HG03097 (cell line): ENCODE measurements around the gene VAMP8.
"Not testable (repeated sequence)": the region's sequence is repeated elsewhere in the genome, so short reads cannot be mapped to it uniquely, and the experiment has no call there.

Source experiments
- ATAC-seq: cut with Tn5 transposase; IDR thresholded peaks from one replicate; pipeline ENCODE4 v1.9.1; 2021; ENCODE audit not compliant: unreplicated experiment, low FRiP score

Gene VAMP8

DNA sequence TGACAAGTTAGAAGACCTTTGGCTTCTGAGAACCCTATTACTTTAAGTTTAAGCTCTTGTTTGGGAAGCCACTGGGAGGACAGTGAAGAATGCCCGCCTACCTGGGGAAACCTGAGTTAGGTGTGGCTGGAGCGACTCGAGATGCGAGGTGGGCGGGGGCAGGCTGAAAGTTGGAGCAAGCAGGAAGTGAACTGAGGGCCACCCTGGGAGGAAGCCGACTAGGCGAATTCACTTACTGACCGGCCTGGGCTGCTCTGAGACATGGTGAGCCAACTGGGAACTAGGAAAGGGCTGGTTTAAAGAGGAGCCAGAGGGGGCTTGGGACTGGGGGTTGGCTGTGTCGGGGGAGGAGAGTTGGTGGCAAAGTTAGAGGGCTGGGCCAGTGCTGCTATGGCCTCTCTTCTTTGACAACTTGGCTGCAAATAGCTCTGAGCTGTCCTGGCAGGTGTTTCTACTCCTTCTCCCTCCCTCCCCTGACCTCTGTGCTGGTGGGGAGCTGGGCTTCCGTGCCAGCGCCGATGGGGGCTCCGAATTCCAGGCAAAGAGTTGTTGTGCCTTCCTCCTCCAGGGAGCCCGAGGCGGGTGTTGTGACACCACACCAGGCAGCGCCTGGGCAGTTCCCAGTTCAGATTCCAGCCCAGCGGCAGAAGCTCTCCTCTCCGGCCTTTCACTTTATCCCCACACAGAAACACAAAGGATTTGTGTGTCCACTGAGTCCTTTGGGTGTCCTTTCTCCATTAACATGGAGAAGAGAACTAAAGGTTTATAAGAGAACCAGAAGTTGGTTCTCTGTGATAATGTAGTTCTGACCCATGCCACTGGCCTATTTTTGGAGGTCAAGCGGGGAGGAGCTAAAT lies at the start of gene VAMP8:
Gene VAMP8 (plus strand): TSS at position 201 of the 857 bp plus-strand sequence. CDS start 61 bp downstream, at position 262.
- no peak for ATAC-seq

DNA sequence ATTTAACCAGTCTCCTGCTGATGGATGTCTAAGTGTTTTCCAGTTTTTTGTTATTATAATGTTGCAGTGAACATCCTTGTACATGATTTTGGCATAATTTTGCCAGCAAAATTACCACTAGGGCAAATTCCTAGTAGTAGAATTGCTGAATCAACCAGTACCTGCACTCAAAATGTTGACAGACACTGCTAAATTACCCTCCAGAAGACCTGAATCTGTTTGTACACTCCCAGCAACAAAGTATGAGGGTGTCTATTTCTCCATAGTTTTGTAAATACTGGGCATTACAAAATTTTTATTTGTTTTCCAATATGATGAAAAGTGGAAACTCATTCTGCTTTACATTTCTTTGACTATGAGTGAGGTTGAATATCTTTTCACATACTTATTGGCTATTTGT lies 49.6 kb upstream of the VAMP8 start:
- no peak for ATAC-seq

DNA sequence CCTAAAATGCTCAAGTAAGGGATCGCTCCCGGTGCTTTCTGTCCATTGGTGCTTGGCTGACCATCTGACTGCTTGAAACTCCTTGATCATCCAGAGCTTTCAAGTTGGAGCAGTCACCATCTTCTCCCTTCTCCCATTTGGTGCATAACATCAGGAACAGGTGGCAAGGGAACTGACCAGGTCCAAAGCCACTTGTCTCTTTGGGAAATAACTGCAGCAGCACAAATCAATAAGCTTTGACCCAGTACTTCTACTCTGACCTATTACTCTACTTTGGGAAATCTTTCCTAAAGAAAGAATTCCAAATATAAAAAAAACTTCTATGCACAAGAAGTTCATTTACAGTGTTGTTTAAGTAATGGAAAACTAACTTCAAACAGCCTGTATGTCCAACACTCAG lies 49.0 kb upstream of the VAMP8 start:
- no peak for ATAC-seq

DNA sequence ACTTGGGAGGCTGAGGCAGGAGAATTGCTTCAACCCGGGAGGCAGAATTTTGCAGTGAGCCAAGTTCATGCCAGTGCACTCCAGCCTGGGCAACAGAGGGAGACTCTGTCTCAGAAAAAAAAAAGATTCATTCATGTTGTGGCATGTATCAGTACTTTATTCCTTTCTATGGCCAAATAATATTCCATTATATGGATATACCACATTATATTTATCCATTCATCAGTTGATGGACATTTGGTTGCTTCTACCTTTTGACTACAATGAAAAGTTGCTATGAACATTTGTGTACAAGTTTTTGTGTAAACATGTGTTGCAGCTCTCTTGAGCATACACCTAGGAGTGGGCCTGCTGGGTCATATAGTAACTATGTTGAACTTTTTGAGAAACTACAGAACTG lies 47.6 kb upstream of the VAMP8 start:
- ATAC-seq = no peak

DNA sequence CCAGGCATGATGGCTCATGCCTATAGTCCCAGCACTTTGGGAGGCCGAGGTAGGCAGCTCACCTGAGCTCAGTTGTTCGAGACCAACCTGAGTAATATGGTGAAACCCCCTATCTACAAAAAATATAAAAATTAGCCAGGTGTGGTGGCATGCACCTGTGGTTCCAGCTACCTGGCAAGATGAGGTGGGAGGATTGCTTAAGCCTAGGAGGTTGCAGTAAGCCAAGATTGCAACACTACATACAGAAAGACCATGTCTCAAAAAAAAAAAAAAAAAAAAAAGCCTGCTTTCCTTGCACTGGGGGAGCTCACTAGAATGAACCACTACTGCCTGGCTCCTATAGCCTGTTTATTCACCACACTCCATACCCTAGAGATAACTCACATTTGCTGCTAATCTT lies 45.8 kb upstream of the VAMP8 start:
- ATAC-seq = no peak

DNA sequence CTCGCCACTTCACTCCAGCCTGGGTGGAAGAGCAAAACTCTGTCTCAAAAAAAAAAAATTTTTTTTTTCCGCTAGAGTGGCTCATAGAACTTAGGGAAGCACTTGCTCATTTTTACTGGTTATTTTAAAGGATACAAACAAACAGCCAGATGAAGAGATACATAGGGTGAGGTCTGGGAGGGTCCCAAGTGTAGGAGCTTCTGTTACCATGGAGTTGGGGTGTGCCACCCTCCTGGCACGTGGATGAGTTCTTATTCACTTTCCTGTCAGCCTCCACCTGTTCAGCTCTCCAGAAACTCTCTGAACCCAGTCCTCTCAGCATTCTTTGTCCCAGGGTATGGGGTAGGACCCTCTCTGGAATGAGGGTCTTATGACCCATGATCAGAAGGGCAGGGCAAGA lies 43.3 kb upstream of the VAMP8 start:
- no peak for ATAC-seq

DNA sequence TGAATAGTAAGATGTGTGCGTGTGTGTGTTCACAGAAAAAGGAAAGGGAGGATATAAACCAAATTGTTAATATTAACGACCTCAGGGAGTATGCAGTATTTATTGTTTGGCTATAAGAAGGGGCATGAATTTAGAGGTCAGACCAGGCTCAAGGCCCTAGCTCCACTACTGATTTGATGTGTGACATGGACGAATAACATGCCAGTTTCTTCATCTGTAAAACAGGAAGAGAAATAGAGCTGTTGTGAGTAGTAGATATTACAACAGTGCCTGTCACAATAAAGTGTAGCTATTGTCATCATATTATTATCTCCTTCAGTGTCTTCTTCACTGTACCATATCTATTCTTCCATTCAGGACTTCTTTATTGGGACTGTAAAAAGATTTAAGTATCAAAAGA lies 42.5 kb upstream of the VAMP8 start:
- no peak for ATAC-seq

DNA sequence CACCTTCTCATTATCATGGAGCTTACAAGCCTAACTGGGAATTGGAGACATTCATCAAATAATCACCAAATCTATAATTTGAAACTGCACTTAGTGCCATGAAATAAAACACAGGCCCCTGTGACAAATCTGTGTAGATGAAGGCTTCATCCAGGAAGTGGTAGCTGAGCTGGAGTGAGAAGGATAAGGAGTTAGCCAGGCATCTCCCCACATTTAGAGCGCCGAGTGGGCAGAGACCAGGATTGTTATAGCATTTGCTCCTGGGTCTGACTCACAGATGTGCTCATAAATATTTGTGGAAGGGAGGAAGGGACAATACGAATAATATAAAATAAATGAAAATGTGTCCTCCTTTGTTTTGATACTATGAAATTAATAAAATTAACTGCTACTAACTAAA lies 40.9 kb upstream of the VAMP8 start:
- ATAC-seq = no peak

DNA sequence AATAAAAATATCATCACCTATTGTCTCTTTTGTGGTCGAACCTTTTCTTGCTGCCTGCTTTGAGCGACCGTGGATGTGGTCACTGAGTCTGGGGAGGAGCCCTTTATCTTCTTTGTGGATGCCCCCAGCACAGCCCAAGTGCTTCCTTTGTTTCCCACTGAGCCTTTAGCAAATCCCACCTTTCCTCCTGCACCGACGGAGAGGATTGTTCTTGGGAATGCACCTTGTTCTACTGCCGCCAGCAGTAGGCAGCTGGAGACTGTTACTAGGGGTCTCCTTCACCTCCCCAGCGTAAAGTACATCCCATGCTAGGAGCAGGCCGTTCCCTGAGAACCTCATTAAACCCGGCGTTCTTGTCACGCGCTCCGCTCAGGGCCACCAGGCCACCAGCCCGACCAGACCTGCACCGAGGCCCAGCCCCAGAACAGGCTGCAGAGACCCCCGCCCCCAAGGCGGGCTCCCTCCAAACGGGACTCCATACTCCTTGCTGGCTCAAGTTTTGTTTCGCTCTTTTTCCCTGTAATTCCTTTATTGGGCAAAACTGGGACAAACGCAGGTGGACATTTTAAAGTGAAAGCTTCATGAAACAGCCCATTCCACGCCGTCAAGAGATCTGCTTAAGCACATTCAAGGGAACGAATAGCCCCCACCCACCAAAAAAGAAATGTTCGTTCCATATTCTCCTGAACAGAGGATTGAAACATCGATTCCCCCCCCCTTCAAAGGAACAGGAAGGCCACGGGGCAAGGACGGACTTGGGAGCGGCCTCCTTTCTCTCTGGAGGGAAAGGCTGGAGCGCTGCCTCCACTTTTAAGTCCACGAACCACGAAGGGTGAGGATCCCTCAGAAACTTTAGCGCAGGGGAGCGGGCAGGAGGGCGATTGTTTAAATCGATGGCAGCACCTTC lies 39.5 kb upstream of the VAMP8 start:
- ATAC-seq = no peak

DNA sequence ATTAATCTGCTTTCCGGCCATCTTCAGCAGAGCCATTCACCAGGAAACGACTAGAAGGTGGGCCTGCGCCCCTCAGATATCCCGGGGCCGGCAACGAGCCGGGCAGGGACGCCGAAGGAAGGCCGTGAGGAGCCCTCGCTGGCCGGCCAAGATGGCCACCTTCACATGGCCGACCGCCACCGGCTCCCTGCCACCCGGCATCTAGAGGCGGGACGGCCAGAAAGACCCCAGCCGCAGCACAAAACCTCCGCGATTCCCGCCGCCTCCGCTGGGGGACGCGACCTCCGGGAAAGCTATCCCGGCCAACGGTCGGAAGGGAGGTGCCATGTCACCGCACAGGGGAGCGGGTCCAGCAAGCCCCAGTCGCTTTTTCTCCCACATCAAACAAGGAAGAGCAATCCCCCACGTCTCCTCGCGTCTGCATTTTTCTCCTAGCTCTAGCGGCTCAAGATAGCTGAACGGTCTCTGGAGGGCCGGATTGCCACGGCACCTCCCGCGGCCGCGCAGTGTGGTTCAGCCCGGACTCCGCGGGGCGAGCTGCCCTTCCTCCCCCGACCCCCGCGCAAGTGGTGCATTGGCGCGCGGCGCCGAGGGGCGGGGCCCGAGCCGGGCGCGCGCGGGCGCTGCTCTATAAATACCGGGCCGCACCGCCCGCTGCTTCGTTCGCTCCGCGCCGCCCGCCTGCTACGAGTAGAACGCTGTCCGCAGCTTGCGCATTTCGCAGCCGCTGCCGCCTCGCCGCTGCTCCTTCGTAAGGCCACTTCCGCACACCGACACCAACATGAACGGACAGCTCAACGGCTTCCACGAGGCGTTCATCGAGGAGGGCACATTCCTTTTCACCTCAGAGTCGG lies 38.7 kb upstream of the VAMP8 start, which contains the start of gene MAT2A:
Gene MAT2A (plus strand): TSS at position 662 of the 854 bp plus-strand sequence. CDS start 120 bp downstream, at position 782.
- peak; percentile 76 for ATAC-seq

DNA sequence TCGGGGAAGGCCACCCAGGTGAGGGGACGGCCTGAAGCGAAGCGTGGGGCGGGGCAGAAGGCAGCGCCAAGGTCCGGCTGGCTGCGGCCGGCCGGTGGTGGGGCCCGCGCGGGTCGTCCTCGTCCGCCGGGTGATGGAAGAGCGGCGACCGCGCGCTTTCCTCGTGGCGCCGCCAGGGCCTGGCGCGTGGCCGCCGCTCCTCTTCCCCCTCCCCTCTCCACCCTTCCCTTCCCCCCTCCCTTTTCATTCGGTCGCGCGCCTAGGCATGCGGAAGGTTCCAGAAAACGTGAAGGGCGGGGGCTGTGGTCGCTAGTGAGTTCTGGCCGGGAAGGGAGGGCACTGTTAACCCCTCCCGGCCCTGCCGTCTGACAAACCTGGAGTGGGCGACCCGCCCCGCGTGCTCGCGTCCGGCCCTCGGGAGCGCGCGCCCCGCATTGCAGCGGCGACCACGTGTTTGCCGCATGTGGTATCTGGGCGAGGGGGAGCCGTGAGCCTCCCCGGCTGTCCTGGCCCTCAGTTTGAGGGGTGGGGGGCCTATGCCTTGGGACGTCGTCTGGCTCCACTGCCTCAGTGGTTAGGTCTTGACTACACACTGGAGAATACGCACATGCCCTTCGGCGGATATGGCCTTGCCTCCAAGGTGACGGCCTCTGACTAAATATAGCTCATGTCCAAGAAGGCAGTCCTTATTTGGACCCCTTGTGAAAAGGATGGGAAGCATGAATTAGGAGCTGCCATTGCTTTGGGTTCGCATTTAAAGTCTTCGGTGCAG lies 37.8 kb upstream of the VAMP8 start:
- peak; percentile 34 for ATAC-seq

DNA sequence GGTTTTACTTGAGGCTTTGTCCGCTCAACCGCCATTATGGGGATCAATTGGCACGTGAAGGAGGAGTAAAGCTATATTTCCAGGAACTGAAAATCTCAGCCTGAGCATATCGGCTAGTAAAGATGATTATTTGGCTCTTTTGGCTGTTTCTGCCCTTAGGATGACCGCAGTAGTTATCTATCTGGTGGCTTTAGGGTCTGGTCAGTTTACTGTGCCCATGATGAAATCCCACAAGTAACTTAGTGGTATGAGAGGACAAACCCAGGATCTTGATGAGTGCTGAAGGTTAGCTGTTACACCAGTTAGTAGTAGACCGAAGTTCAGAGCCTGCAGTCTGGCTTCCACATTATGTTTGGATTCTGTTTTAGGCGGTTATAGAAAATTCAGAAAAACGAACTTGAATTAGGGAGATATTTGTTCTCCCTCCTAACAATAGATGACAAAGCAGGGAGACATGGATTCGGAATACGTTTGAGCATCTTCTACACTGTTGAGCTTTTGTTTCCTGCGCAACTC lies 37.2 kb upstream of the VAMP8 start:
- ATAC-seq = no peak

DNA sequence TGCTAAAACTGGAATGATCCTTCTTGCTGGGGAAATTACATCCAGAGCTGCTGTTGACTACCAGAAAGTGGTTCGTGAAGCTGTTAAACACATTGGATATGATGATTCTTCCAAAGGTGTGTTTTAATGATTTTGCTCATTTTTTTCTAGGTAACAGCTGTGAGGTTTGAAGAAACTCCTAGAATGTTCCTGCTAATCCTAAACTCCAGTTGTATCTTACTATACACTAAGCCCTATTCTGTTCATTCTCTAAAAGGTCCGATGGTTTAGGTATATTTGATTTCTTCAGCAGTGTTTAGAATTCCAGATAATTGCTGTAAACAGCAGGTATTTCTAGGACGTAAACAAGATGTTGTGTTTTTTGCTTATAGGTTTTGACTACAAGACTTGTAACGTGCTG lies 36.1 kb upstream of the VAMP8 start:
- no peak for ATAC-seq

DNA sequence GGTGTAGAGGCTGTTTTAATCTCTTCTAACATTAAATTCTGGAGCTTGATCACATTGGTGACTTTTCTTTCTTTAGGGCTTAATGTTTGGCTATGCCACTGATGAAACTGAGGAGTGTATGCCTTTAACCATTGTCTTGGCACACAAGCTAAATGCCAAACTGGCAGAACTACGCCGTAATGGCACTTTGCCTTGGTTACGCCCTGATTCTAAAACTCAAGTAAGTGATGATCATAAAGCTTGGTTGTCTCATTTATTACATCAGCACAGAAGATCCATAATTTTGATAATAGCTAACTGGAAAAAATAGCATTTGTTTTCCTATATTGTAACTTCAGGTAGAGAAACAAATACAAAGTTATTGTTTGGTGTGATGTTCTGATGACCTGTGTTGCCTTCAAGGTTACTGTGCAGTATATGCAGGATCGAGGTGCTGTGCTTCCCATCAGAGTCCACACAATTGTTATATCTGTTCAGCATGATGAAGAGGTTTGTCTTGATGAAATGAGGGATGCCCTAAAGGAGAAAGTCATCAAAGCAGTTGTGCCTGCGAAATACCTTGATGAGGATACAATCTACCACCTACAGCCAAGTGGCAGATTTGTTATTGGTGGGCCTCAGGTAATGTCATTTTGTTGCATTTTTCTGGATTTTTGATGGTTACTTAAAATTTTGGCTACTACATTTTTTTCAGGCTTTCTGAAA lies 35.5 kb upstream of the VAMP8 start:
- ATAC-seq = no peak

DNA sequence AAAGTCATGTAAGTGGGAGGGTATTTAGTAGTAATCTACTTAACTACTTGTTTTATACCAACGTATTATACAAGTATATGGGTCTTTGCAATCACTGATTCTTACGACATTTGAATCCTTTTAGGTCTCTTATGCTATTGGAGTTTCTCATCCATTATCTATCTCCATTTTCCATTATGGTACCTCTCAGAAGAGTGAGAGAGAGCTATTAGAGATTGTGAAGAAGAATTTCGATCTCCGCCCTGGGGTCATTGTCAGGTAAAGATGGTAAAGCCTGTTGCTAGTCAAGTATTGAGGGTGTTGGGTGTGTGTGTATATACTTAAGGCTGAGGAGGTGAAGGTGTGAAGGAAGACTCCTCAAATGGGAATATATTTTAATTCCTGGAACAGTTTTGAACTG lies 34.6 kb upstream of the VAMP8 start:
- no peak for ATAC-seq

DNA sequence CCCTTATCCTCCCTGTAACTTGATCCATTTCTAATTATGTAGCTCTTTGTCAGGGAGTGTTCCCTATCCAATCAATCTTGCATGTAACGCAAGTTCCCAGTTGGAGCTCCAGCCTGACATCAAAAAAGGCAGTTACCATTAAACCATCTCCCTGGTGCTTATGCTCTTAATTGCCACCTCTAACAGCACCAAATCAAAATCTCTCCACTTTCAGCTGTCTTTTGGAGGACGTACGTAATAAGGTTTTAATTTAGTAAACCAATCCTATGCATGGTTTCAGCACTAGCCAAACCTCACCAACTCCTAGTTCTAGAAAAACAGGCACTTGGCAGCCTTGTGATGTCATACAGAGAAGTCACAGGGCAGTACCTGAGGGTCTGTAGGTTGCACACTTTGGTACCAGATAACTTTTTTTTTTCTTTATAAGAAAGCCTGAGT lies 33.1 kb upstream of the VAMP8 start:
- not testable (repeated sequence) for ATAC-seq

DNA sequence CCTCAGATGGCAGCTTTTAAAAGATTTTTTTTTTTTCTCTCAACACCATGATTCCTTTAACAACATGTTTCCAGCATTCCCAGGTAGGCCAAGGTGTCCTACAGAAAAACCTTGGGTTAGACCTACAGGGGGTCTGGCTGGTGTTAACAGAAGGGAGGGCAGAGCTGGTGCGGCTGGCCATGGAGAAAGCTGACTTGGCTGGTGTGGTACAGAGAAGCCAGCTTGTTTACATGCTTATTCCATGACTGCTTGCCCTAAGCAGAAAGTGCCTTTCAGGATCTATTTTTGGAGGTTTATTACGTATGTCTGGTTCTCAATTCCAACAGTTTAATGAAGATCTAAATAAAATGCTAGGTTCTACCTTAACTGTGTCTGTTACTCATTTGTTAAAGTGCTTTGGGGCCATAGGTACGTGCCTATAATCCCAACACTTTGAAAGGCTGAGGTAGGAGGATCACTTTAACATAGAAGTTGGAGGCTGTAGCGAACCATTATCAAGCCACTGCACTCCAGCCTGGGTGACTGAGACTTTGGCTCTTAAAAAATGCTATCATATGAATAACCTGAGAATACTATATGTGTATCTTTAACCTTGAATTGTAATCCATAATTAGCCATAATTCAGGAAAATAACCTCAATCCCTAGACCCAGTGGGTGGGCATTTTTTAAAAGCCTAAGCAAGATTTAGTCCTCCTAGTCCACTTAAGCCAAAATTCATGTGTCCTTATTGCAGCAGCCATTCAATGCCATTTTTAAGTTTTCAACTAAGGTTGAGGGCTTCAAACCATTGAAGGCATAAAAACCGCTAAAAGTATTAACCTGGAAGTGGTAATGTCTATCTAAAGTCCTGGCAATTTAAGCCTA lies 32.2 kb upstream of the VAMP8 start:
- not testable (repeated sequence) for ATAC-seq

DNA sequence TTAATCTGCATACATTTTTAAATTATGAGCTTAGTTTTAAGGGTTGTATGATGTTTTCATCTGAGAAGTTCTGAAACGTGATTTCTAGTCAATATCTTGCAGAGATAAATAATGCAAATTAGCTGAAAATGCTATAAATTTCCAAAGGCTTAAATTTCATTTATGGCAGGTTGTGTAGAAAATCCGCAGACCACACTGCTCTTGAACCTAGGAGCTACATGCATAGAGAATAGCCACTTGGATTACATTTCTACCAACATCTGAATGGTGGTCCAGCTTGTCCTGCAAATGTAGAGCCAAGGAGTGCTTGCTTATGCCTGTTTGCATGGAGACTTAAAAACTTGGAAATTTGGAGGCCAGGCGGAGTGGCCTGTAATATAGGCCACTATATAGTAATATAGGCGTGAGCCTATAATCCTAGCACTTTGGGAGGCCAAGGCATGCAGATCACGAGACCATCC lies 31.6 kb upstream of the VAMP8 start:
- no peak for ATAC-seq
